ELF-1 (cell line): Measurements from ENCODE around the gene CC2D2B.
"Not testable (repeated sequence)": the region's sequence is repeated elsewhere in the genome, so short reads cannot be mapped to it uniquely, and the experiment has no call there.

Experiments used
- DNase-seq: peaks from one replicate; pipeline ENCODE4 v3.0.0-alpha.2; 2016; ENCODE audit warnings: low read depth, low spot score

Gene CC2D2B, protein sequence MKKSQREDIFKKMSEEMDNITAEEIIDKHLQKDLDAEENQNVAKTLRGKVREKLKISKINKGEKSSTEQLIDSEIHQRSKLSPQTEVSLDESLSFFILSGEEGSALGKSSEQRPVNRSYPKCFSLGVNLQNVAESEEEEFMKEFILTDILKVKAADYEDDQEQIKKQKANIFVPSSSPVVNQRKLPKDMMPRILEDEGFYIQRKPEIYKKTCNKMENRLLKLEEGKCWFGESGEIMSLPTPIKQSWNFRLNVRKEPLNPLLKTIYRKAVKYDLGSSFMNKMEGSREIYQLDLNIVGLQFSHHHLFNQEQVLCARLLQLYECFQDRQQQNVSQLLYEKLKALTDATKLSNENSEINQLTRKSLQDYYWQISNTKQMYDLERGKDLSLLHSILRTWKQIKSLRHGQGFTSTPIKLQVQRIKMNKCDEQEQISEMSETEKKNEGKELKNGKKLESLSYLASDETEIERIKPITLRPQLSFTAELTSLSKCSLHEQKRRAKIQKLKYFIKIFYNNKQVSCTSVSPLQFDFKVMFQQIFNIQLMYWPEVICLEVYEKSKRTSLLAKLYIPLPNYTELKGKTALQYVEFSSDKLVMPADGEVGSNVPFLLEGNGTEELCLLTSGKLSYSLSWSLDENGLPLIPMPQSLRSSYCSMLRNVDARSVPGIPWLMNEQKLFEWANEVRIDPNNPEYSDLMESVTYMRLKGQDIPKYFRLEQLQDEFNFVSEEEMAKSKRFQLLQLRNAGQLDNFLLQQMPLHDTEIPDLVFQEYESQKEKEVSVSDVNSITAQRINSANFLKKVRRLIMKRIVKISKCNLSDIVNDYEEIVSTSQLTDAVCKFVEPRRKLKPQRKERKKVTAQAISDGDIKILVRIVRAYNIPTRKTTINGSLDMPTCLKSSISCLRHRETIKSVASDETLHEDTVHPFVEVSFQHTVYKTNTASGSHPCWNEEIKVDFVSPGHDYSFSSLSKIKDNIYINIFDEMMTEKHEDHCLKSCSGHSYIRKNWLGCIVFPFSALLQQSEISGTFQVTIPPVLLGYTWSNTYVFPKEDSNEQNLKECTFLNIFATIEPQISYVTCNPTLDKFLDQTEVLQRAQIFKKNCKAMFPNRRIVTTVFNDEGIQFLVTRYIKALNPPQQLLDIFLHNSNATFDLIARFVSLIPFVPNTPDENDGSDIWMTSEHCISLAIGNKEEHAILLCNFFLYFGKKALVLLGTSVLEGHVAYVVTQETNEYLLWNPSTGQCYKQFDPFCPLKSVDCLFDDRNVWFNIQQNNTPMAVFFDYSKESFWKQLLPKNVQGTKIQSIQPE (N-terminal part only)

DNA sequence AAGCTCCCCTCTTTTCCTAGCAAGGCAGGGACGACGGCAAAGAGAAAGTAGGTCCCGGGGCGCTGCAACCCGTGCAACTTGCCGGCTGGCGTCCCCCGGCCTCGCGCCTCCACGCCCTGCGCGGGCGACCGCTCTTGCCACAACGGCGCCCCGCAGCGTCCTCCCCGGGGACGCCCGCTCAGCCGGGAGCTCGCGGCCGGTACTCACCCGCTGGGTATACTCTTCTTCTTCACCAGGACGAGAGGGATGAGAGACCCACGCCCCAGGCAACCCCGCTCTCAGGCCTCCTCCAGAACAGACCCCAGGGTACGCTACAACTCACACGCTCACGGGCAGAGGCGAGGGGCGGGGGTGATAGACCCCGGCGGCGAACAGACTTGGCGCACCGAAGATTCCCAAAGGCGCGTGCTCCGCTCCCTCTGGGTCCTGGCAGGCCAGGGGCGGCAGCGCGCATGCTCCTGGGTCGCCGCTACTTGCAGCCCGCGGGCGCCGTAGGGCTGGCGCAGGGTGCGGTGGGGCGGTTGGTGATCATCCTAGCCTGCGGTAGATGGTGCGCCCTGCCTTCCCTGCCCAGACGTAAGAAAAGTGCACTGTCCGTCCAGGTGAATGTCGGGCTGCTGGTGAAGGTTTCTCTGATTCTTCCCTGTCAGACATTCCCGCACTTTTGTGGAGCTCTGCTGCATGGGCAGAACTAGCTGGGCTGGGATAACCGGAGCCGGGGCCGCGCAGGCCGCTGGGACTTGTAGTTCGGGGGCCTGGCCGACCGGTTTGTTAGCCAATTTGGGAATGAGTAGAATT, at the start of gene CC2D2B:
CC2D2B (plus strand) TSS at position 520 of the 798 bp plus-strand sequence. CDS start 3,349 bp downstream, outside the sequence.
- peak; percentile 94 for DNase-seq

DNA sequence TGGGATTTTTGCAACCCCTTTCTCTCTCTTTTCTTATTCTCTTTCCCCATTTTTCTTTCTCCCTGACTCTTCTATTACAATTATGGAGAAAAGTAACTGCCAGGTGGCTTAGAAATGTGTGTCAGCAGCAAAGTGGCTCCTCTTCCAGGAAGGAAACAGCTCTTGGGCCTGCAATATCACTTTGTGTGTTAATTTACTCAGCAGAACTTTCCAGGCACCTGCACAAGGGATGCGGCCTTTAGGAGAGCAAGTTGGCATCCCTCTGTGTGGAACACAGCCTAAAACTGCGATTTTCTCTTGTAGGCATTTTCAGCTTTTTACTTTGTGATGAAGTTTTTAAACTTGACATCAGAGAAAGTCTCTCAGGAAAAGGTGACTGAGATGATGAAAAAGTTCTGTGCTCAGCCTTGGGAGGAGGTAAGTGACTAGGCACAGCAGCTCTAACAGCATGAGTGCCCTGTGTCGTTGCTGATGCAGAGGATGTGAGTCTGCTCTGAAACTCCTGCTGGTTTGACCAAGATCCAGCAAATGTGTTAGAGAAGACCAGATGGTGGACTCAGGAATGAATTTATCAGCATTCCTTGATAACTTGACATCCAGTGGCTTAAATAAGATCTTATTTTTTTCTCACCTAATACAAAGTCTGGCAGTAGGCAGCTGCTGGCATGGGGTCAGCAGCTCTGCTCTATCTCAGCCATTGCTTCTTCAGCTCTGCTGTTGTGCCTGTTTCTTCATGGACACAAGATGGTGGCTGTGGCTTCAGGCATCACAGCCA, 47.4 kb upstream of the CC2D2B start:
- no peak for DNase-seq

DNA sequence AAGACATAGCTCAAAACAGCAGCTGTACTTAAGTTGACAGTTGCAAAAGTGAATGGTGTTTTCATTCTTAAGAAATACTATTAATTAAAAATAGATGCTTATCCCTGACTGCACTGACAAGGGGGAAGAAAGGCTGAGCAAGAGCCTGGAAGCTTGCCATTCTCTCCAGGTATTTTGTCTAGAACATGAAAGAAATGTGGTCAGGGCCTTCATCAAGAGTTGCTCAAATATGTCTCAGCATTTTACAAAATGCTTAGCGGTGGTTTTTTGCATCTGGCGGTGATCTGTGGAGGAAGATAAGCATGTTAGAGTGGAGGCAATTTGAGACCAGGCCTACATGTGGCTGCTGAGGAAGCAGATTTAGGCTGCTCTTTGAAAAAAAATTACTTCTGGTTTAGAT, 46.4 kb upstream of the CC2D2B start:
- DNase-seq, result no peak

DNA sequence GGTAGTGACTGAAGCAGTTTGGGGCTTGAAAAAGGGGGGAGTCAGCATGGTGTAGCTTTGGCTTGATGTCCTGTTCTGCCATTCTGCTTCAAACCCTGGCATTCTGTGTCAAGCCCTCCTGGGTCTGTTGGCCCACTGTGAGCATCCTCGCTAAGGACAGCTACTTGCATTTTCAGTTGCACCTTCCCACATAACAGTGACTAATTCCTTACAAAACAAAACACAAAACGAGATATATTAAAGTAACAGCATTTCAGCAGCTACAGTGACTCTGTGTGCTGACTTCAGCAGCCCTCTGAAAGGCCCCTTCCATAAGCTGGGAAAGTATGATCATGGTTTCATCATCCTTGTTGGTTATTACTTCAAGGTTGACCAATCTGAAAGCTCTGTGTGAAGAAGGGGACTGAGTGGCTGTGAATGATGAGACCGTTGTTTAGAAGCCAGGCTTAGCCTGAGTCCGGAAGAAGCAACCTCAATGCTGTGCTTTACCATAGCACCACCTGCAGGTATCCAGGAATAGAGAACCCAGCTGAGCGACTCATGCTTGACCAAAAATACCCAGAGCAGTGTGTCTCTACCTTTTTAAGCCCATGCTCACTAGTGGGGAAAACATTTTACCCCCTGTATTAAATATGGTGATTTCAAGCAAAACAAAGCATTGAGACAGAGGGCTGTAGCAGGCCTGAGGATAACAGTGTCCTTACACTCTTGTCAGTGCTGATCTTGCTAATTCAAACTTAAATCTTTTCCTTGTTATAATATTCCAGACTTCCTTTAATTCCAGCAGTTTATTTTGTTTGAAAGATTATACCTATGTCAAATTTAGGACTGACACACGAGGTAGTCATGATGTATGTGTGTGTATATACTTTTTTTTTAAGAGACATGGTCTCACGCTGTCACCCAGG, 42.6 kb upstream of the CC2D2B start:
- peak; percentile 45 for DNase-seq

DNA sequence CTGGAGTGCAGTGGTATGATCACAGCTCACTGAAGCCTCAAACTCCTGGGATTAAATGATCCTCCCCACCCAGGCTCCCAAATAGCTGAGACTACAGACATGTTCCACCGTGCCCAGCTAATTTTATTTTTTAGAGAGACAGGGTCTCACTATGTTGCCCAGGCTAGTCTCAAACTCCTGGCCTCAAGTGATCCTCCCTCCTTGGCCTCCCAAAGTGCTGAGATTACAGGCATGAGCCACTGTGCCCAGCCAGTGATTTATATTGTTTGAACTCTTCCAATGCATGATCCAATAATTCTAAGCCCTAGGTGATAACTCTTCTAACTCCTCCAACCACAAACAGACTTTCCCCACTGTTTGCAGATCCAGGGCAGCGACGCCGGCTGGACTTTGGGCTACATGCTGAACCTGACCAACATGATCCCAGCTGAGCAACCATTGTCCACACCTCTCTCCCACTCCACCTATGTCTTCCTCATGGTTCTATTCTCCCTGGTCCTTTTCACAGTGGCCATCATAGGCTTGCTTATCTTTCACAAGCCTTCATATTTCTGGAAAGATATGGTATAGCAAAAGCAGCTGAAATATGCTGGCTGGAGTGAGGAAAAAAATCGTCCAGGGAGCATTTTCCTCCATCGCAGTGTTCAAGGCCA, 41.8 kb upstream of the CC2D2B start:
- DNase-seq, result no peak

DNA sequence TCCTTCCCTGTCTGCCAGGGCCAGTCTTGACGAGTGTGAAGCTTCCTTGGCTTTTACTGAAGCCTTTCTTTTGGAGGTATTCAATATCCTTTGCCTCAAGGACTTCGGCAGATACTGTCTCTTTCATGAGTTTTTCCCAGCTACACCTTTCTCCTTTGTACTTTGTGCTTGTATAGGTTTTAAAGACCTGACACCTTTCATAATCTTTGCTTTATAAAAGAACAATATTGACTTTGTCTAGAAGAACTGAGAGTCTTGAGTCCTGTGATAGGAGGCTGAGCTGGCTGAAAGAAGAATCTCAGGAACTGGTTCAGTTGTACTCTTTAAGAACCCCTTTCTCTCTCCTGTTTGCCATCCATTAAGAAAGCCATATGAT, 41.3 kb upstream of the CC2D2B start:
- no peak for DNase-seq

DNA sequence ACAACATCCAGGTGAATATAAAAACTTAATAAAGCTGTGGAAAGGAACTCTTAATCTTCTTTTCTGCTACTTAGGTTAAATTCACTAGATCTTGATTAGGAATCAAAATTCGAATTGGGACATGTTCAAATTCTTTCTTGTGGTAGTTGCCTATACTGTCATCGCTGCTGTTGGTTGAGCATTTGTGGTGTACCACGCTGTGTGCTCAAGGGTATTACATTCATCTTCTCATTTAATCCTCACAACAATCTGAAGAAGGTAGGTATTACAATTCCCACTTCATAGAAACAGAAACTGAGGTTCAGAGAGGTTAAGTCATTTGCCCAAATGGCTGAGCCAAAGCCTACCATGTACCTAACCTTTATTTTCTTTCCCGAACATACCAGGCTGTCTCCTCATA, 39.9 kb upstream of the CC2D2B start:
- no peak for DNase-seq

DNA sequence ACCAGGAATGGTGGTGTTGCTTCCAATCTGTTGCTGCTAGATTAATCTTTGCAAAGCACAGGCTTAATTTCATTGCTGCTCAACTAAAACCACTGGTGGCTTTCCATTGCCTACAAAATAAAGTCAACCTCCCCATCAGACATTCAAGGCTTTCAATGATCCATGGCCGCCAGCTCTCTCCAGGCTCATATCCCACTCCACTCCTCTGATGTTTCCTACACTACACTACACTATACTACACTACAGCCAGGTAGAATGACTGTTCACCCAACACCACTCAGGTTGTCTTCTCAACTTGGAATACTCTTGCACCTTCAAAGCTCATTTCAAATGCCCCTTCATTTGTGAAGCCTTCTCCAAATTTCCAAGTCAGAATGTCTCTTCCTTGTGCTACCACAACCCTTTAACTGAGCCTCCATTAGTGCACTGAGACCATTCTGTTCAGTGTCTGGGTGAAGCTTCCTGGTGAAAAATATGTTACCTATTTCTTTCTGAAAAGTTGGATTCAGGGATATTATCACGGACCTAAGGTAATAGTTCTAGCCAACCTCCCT, 35.5 kb upstream of the CC2D2B start:
- no peak for DNase-seq

DNA sequence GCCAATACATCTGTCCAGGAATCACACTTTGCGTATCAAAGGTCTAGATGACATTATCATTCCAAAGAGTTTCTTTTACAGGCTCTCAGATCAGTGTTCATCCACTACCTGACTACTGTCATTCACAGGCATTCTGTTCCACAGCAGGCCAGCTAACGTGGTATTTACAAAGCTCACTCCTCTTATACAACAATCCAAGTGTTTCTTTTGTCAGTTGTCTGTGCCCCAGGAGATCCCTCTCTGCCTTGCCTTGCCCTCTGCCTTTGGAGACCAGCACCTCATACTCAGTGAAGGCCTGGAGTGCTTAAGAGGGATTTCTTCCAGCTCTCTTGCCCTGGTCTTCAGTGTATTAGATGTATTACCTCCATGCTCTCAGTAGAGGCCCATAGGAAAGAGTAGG, 34.6 kb upstream of the CC2D2B start:
- no peak for DNase-seq

DNA sequence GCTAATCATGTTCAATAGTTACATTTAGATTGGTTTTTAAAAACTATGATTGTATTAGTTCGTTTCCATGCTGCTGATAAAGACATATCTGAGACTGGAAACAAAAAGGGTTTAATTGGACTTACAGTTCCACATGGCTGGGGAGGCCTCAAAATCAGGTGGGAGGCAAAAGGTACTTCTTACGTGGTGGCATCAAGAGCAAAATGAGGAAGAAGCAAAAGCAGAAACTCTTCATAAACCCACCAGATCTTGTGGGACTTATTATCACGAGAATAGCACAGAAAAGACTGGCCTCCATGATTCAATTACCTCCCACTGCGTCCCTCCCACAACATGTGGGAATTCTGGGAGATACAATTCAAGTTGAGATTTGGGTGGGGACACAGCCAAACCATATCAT, 34.1 kb upstream of the CC2D2B start:
- no peak for DNase-seq

DNA sequence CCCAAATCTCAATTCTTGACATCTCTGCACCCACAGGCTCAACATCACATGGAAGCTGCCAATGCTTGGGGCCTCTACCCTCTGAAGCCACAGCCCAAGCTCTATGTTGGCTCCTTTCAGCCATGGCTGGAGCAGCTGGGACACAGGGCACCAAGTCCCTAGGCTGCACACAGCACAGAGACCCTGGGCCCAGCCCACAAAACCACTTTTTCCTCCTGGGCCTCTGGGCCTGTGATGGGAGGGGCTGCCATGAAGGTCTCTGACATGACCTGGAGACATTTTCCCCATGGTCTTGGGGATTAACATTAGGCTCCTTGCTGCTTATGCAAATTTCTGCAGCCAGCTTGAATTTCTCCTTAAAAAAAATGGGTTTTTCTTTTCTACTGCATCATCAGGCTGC, 33.0 kb upstream of the CC2D2B start:
- not testable (repeated sequence) for DNase-seq

DNA sequence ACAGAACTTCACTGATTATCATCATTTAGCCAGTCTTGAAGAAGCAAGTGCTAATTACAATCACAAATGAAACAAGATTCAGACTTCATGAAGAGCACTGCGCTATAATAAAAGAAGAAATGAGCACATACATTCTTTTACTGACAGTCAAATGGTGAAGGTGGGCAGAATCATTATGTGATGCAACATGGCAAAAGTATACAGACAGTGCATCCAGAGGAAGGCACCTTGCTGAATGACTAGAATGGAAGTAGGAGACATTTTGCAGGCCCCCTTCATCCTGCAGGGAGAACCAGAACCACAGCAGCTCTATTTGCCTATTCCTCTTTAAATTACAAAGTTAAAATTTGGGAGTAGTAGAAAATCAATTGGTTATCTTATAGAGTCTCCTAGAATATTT, 31.0 kb upstream of the CC2D2B start:
- DNase-seq, result no peak

DNA sequence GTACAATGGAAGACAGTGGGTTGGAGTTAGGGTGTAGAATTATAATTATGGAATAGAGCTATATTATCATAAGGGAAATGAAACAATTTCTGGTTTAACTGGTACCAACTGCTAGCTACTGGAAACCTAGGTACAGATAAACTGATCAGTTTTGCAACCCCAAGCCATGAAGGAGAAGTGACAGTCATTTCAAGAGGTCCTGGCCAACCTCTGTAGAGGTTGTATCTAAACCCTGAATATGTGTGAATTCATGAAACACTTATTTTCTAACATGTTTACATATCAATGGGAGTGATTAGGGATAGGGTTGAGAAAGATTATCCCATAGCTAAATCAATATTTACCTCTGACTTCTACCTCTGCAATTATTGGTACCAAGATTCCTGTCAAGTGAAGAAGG, 29.9 kb upstream of the CC2D2B start:
- no peak for DNase-seq

DNA sequence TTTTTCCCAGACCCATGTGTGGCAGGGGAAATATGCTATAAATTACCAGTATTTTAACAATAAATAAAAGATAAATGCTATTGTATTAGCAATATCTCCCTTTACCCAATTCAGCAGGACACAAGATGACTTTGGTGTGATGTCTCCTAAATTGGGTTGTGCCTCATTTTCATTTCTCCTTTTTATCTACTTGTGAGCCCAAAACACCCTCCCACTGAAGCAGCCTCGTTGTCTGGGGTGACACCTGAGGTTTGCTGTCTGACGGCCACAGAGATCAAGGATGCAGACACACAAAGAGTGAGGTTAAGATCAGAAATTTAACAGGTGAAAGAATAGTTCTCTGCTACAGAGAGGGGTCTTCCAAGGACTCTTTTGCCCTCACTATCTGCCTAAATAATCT, 27.1 kb upstream of the CC2D2B start:
- DNase-seq, result no peak

DNA sequence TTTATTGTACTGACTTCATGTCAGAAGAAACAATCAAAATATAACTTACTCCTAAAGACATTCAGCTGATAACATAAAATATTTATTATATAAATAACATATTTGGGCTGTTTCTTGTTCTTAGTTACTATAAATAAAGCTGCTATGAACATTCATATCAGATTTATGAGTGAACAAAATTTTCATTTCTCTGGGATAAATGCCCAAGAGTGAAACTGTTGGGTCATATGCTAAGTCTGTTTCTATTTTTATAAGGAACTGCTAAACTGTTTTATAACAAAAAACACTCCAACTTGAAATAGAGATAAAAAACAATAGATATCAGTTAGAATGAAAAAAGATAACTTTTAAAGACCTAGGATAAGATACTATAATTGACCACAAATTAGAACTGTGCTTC, 26.5 kb upstream of the CC2D2B start:
- DNase-seq, result no peak

DNA sequence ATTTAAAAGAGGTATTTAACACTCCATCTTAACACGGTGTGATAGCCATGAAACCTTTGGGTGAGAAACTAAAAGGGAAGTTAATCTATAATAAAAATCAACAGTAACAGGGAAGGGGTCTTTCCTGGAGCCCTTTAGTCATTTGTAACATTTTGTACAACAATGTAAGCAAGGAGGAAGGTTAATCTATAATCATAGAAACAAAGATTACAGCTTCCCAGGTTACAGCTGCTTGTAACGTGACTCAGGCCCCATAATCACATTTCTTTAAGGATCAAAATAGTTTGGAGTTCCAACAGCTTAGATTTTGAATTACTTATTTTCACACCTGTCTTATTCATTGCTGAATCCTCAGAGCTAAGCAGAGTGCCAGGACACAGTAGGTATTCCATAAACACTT, 17.9 kb upstream of the CC2D2B start:
- DNase-seq, result no peak

DNA sequence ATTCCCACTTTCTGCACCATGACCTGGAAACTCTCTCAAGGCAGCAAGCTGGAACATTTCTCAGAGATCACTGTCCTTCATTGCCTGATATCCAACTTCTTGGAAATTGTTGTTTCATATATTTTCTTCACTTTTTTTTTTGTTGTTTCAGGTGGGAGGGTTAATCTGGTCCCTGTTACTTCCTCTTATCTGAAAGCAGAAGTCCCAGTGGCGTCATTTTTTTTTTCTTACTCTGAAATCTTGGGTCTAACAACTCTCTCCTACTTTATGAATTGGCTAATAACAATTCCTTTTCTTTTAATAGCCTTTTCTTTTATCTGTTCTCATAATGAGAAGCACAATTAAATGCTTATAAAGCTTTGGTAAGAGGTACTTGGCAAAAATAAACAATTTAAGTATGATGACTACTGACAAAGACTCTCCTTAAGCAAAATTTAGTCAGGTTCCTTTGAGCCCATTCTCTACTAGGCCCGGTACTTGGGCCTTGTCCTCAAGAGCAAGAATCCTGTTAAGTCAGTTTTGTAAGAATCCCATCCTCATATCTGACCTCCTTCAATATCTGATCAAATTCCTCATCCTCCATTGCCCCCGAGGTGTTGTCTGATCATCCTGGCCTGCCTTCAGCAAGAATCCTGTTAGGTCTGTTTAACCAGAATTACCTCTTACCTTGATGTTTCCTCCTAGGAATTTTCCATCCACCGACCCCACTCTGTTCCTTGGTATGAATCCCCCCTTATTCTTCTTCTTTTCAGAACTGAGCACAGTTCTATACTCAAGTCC, 11.5 kb upstream of the CC2D2B start:
- DNase-seq, result peak; percentile 44
